ENCODE results near the gene GGPS1. TPM values are rescaled to one million over a fixed set of nuclear protein-coding genes. Genes with fewer than 3 reads are reported as not detected.
A peak's percentile ranks its signal among the peaks of the same experiment; 100 is the strongest.
"Not testable (repeated sequence)": the region's sequence is repeated elsewhere in the genome, so short reads cannot be mapped to it uniquely, and the experiment has no call there.

The GGPS1 gene
- polyA plus RNA-seq, 3 donors from 2014 or later, result 38.8 to 60.1 (median 50.5) TPM

GRCh38 chr1:235364189-235364588 is 35.8 kb downstream of the GGPS1 start:
- peaks cover 28 to 32% of the 10 kb centered on the region in 2 donors for H3K4me1 Mint-ChIP-seq
- not testable (repeated sequence) for H3K9me3 Mint-ChIP-seq; H3K27me3 Mint-ChIP-seq (ENCODE audit: low read depth in 3 of 3); H3K4me3 Mint-ChIP-seq; H3K27ac Mint-ChIP-seq; DNase-seq; H3K36me3 Mint-ChIP-seq

- H3K27ac Mint-ChIP-seq, result peak overlapping the region in 5 of 6 donors; percentile 29 to 93 (median 87)
- peak overlapping the region; percentile 93 to 99 (median 98) for H3K4me3 Mint-ChIP-seq
- DNase-seq, result no peak
- H3K36me3 Mint-ChIP-seq, result no peaks in the 10 kb centered on the region
- H3K9me3 Mint-ChIP-seq, result no peaks in the 10 kb centered on the region
- H3K4me1 Mint-ChIP-seq, result peaks cover 31 to 39% of the 10 kb centered on the region in 2 donors
- peaks cover 0 to 2% (median 0%) of the 10 kb centered on the region in 3 donors for H3K27me3 Mint-ChIP-seq (ENCODE audit: low read depth in 3 of 3)
Measured at GRCh38 chr1:235366286-235366685, 37.9 kb downstream of the GGPS1 start.

GRCh38 chr1:235367000-235367908 is 38.9 kb downstream of the GGPS1 start, which contains the start of gene TBCE:
Gene TBCE (plus strand): TSS chr1:235367427. CDS start chr1:235380050, 12,623 bp downstream.
- H3K4me3 Mint-ChIP-seq, result peak within 1 kb of the TSS; percentile 93 to 99 (median 98)
- H3K4me1 Mint-ChIP-seq, result peaks cover 31 to 39% of the 10 kb centered on the region in 2 donors
- peaks cover 0 to 2% (median 0%) of the 10 kb centered on the region in 3 donors for H3K36me3 Mint-ChIP-seq
- peak; percentile 81 to 86 (median 85) for DNase-seq
- H3K27me3 Mint-ChIP-seq (ENCODE audit: low read depth in 3 of 3), result peaks cover 0 to 2% (median 0%) of the 10 kb centered on the region in 3 donors
- peak within 1 kb of the TSS; percentile 87 to 93 (median 90) for H3K27ac Mint-ChIP-seq
- H3K9me3 Mint-ChIP-seq, result no peaks in the 10 kb centered on the region

- H3K9me3 Mint-ChIP-seq, result no peaks in the 10 kb centered on the region
- peak overlapping the region; percentile 93 to 99 (median 98) for H3K4me3 Mint-ChIP-seq
- peaks cover 31 to 46% of the 10 kb centered on the region in 2 donors for H3K4me1 Mint-ChIP-seq
- H3K27ac Mint-ChIP-seq, result peak overlapping the region in 4 of 6 donors; percentile 45 to 91 (median 73)
- peaks cover 0 to 9% (median 0%) of the 10 kb centered on the region in 3 donors for H3K36me3 Mint-ChIP-seq
- DNase-seq, result no peak
- peaks cover 0 to 2% (median 0%) of the 10 kb centered on the region in 3 donors for H3K27me3 Mint-ChIP-seq (ENCODE audit: low read depth in 3 of 3)
Measured at GRCh38 chr1:235368428-235368827, 40.1 kb downstream of the GGPS1 start.

- Mint-ChIP-seq H3K4me1 (peaks cover 32 to 46% of the 10 kb centered on the region in 2 donors), H3K36me3 (peaks cover 0 to 12% (median 0%) of the 10 kb centered on the region in 3 donors), H3K9me3 (no peaks in the 10 kb centered on the region), H3K27me3 (ENCODE audit: low read depth in 3 of 3) (peaks cover 0 to 2% (median 1%) of the 10 kb centered on the region in 3 donors), H3K27ac (peak overlapping the region in 1 of 6 donors; percentile 50), H3K4me3 (peak overlapping the region in 4 of 5 donors; percentile 22 to 80 (median 47))
- no peak for DNase-seq
Measured at GRCh38 chr1:235369802-235370201, 41.4 kb downstream of the GGPS1 start.

GRCh38 chr1:235375919-235376605 is 47.7 kb downstream of the GGPS1 start:
- H3K36me3 Mint-ChIP-seq, result peaks cover 6 to 18% (median 10%) of the 10 kb centered on the region in 3 donors
- H3K9me3 Mint-ChIP-seq, result no peaks in the 10 kb centered on the region
- H3K4me3 Mint-ChIP-seq, result no peak overlapping the region
- no peak for DNase-seq
- peaks cover 7 to 25% of the 10 kb centered on the region in 2 donors for H3K4me1 Mint-ChIP-seq
- H3K27me3 Mint-ChIP-seq (ENCODE audit: low read depth in 3 of 3), result peaks cover 0 to 1% (median 1%) of the 10 kb centered on the region in 3 donors
- H3K27ac Mint-ChIP-seq, result peak overlapping the region in 2 of 6 donors; percentile 26 to 81

GRCh38 chr1:235378134-235378735 is 49.9 kb downstream of the GGPS1 start:
- not testable (repeated sequence) for DNase-seq; H3K9me3 Mint-ChIP-seq; H3K27me3 Mint-ChIP-seq (ENCODE audit: low read depth in 3 of 3); H3K4me3 Mint-ChIP-seq
- peaks cover 8 to 16% (median 15%) of the 10 kb centered on the region in 3 donors for H3K36me3 Mint-ChIP-seq
- H3K4me1 Mint-ChIP-seq, result peaks cover 7 to 18% of the 10 kb centered on the region in 2 donors
- peak overlapping the region in 1 of 6 donors; percentile 17 for H3K27ac Mint-ChIP-seq

- not testable (repeated sequence) for H3K27ac Mint-ChIP-seq; H3K9me3 Mint-ChIP-seq; H3K4me3 Mint-ChIP-seq; DNase-seq; H3K27me3 Mint-ChIP-seq (ENCODE audit: low read depth in 3 of 3)
- Mint-ChIP-seq H3K36me3 (peaks cover 8 to 18% (median 16%) of the 10 kb centered on the region in 3 donors), H3K4me1 (peaks cover 1 to 18% of the 10 kb centered on the region in 2 donors)
Measured at GRCh38 chr1:235381955-235382739, 53.8 kb downstream of the GGPS1 start.

- H3K4me1 Mint-ChIP-seq; H3K27me3 Mint-ChIP-seq (ENCODE audit: low read depth in 3 of 3); H3K9me3 Mint-ChIP-seq; H3K4me3 Mint-ChIP-seq; H3K27ac Mint-ChIP-seq; DNase-seq: not testable (repeated sequence)
- H3K36me3 Mint-ChIP-seq, result peaks cover 8 to 19% (median 16%) of the 10 kb centered on the region in 3 donors
Measured at GRCh38 chr1:235385633-235386032, 57.3 kb downstream of the GGPS1 start.

- H3K4me1 Mint-ChIP-seq, result peaks cover 0 to 4% of the 10 kb centered on the region in 2 donors
- no peak overlapping the region for H3K27ac Mint-ChIP-seq
- peaks cover 5 to 6% (median 5%) of the 10 kb centered on the region in 3 donors for H3K36me3 Mint-ChIP-seq
- H3K27me3 Mint-ChIP-seq (ENCODE audit: low read depth in 3 of 3), result no peaks in the 10 kb centered on the region
- H3K4me3 Mint-ChIP-seq, result no peak overlapping the region
- peaks cover 0 to 6% (median 5%) of the 10 kb centered on the region in 6 donors for H3K9me3 Mint-ChIP-seq
- DNase-seq, result no peak
Measured at GRCh38 chr1:235391874-235392273, 63.5 kb downstream of the GGPS1 start.
